Gastrocnemius medialis (tissue), 4 donors: ENCODE measurements around the gene TMEM26.

Experiments
- CTCF ChIP-seq, 5 experiments: fragments of 450-650 bp in 3 of 5; fragments of 200-600 bp in 2 of 5; sonication (generic) in 2 of 5; IDR thresholded peaks in 4 of 5; conservative IDR thresholded peaks in 1 of 5; 1 replicate in 4 of 5; 2 replicates in 1 of 5; pipeline ENCODE4 v1.5.1; 2016 to 2019; ENCODE audit warnings: antibody characterized with exemption in 5 of 5, mild to moderate bottlenecking in 3 of 5, moderate library complexity in 3 of 5
- POLR2A ChIP-seq, 2 donors: fragments of 450-650 bp; IDR thresholded peaks; one replicate each; pipeline ENCODE4 v1.6.1; 2017; ENCODE audit warnings: antibody characterized with exemption in 2 of 2, mild to moderate bottlenecking in 2 of 2, moderate library complexity in 2 of 2

GRCh38 chr10:61359452-61359851 is 93.7 kb downstream of the TMEM26 start:
- TF ChIP-seq CTCF (IDR thresholded peaks at IDR 0.05 in 4 of 5, conservative IDR thresholded peaks at IDR 0.05 in 1 of 5): no peak
- no peak for TF ChIP-seq POLR2A (IDR thresholded peaks at IDR 0.05)
